ENCODE data around the gene BABAM2.
"Not testable (repeated sequence)": the region's sequence is repeated elsewhere in the genome, so short reads cannot be mapped to it uniquely, and the experiment has no call there.

BABAM2 gene

DNA sequence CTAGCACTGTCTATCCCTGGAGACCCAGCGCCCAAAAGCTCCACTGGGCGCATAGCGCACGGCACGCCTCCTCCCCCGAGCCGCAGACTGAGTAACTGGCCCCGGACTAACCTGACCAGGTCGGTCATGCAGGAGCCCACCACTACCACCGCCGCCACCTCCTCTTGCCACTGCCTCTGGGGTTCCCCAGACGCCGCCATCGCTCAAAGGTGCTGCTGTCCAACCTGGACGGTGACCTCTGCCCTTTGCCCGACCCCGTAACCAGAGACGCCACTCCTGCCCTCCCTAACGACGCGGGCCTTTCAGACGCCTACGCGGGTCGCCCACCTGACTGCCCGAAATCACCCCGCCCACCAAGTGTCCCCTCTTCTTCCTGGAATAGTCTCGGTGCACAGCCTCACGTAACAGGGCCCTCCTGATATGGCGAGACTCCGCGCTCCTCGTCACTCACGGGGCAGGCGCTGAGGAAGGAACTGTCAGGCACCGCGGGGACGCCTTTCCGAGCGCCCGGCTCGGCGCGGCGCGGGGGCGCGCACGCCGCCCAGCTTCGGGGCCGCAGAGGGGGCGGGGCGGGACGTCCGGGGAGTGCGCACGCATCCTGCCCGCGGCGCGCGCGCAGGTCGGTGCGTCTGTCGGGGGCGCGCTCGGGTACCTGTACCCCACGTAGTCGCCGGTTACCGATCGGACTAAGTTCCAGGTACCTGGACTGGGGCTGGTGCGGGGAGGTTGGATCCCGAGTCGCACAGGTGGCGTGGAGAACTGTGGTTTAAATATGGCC lies at the start of gene BABAM2, which contains the start of gene RBKS:
BABAM2 (plus strand) TSS at position 584 of the 778 bp plus-strand sequence. CDS start 3,828 bp downstream, outside the sequence.
RBKS (minus strand) TSS at position 242 of the 778 bp plus-strand sequence; CDS start at position 200, 42 bp downstream.
- DNase-seq = peak; percentile 90

DNA sequence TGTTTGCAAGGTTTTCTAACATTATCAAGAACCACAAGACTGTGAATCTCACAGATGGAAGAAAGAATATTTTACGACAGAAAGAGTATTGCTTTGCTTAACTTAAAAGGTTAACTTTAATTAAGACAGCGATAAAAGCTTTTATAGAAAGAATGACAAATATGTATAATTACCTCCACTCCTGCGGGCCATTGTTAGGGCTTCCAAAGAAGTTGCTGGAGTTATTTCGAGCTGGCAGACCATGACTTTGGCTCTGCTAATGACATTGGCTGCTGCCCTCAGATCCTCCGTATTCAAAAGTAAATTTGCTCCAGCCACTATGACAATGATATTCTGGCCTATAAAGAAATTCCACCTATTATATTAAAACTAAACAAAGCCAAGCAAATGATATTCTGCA lies 47.6 kb upstream of the BABAM2 start:
- no peak for DNase-seq

DNA sequence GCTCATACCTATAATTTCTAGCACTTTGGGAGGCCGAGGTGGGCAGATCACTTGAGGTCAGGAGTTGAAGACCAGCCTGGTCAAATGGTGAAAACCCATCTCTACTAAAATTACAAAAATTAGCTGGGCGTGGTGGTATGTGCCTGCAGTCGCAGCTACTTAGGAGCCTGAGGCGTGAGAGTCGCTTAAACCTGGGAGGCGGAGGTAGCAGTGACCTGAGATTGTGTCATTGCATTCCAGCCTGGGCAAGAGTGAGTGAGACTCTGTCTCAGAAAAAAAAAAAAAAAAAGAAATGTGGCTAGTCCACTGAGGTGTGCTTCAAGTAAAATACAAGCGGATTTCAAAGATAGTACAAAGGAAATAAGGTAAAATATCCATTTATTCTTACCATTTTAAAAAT lies 46.5 kb upstream of the BABAM2 start:
- DNase-seq = no peak

DNA sequence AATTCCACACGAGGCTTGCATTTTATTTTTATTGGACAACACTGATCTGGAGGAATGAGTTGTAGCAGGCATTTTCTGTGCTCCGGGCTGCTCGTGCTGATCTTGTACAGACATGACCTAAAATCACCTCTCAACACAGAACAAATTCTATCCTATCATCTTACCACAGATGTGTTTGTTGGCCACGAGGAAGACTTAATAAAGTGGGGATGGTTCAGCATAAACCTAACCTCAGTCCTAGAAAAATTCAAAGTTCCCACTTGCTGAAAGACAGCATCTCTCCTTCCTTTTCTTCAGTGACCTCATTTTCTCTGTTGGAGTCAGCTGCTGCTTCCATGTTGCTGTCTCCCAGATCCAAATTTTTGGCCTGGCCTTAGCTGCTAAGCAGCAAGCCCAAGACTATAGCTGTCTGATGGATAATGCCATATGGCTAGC lies 45.7 kb upstream of the BABAM2 start:
- DNase-seq = no peak

DNA sequence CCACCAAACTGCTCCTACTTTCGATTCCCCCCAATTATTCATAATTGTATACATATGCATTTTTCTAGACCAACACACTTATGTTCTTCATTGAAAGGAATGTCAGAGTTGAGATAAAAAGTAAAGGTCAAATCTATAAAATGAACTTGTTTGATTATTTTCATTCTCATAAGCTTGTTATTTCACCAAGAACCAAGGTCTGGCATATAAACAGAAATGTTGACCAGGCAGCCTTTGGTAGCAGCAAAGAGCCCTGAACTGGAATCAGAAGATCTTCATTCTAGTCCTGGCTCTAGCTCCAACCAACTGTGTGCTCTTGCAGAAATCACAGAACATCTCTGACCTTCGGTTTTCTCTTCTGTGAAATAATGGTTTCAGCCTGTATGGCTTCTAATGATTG lies 43.2 kb upstream of the BABAM2 start:
- no peak for DNase-seq

DNA sequence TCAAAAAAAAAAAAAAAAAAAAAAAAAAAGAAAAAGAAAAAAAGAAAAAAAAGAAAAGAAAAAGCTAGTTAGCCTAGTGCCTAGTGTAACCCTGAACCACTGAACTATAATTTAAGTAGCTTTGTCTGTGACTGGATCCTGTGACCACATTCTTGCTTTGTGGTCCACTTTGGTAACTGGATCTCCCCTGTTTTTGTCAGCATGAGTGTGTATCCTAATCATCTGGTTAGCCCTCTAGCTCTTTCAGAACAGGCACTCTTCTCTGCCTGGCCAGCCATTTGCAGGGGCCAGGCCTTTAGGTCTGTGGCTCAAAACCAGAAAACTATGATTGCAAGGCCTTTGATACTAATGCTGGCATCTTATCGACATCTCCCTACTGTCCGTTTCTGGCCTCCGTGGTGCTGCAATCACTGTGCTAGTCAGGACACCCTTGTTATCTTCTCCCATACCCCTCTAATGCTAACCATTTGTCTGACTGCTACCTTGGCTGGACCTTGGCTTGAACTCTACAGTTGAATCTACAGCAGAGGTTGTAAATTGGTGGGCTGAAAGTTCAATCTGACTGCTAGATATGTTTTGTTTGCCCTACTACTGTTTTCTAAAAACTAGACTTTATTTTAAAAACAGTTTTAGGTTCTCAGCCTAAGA lies 40.8 kb upstream of the BABAM2 start:
- no peak for DNase-seq

DNA sequence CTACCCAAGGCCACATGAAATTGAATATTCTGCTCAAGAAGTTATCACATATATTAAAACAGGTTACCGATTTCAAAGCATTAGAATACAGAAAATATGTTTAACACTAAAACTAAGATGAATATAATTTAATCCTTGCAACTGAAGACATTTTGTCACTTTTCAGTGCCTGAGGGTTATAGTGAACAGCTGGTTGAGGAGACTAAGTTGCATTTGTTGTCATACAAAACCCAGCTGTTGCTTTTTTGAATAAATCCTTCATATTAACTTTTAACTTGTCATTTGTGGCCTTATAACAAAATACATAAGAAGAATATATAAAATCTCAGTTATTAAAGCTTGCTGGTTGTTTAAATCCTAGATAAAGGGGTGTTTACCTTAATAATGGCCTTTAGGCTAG lies 37.8 kb upstream of the BABAM2 start:
- DNase-seq = no peak

DNA sequence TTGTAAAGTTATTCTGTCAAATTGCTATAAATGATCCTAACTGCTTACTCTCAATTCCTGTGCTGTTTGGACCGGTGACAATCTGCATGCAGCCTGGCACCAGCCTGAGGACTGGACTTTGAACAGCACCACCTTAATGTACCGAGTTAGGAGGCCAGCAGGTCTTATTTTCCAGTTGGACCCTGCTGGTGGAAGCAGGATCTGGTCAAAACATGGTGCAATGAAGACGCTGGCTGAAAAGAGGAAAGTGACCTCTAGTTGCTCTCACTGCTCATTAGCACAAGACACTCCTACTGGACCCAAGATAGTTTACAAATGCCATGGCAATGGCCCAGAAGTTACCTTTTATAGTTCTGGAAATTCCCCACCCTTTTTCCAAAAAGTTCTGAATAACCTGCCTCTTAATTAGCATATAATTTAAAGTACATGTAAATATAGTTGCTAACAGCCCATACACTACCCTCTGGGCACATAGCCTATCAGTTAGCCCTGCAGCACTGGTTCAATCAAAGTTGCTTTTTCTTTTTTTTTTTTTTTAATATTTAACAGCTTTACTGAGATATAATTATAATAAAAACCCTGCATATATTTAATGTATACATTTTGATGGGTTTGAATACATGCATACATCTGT lies 36.2 kb upstream of the BABAM2 start:
- no peak for DNase-seq

DNA sequence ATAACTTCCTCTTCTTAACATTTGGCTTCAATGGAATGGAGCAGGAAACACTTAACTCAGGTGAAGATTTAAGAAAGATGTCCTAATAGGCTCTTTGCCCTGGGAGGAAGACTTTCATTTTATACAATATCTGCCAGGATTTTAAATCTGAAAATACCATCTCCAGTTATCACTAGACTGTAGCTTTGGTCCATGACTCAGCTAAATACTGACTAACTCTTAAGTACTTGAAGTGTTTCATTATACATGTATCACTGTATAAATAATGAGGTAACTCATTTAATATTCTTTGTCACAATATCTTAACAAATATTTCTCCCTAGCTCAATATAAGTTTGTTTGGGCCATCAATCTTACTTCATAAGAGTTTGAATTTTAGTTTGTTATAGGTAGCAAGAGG lies 35.1 kb upstream of the BABAM2 start:
- DNase-seq = no peak

DNA sequence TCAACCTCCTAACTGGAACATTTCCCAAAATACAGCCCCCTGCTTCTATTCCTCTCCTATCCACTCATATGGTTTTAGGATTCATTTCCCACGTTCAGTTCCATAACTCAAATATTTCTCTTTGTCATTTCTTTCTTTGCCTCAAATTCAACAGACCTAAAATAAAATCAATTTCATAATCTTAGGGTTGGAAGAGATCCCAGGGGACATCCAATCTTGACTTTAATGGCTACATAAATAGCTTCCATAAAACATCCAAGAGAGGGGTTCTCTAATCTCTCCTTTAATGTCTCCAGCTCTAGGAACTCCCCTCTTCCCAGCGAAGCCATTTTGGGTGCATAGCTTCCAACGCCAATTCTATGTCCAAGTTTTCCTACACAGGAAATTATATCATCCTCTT lies 34.1 kb upstream of the BABAM2 start:
- no peak for DNase-seq

DNA sequence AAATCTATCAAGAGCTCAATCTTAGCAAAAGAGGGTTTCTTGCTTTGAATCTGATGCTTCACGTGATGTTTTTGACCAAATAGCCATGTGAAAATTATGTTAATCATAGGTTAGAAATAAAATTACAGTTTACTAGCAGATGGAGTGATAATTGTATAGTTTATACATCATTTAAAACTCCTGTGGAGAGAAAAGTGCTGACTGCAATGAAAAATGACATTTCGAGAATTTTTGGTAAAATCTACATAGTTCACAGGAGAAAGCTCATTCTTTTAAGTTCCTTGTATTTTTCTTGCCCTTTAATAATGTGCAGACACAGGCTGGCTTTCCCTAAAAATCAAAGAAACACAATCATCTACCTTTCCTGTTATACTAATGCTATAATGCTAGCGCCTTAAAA lies 33.6 kb upstream of the BABAM2 start:
- no peak for DNase-seq

DNA sequence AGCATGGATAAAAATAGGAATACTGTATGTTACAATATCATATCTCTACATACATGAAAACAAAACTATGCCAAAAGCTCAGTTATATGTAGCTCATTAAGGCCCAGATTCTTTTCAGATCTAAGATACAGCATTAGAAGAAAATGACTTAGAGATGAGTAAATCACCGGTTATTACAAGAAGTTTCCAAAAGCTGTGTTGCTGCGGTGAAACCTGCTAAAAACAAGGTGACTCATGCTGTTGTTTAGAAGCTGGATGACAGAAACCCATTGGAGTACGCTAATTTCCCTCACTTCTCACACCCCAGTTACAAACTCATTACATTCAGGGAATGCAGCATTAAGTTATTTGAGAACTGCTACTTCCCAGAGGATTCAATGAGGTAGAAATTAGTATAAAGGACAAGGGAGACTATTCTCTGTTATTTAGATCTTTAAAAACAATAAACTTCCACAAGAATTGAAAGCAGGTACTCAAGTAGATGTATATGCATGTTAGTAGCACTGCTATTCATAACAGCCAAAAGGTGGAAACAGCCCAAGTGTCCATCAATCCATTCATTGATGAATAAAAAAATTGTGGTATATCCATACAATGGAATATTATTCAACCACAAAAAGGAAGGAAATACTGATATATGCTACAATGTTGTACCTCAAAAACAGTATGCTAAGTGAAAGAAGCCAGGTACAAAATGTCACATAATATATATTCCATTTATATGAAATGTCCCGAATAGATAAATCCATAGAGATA lies 32.9 kb upstream of the BABAM2 start:
- DNase-seq = no peak

DNA sequence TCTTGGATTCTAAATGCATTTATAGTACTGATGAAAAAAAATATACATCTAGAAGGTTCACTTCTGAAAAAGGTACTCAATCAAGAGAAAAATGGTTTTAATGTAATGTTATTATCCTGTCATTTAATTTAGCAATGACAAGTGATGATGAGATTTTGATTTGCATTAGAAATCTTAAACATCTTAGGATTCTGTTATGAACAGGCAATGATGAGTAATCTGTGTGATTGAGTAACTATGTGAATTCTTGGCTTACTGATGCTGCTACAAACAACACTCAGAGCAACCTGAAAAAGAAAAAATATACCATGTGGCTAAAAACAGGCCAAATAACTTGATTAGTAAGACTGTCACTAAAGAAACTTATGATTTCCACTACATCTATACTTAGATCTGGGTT lies 30.4 kb upstream of the BABAM2 start:
- no peak for DNase-seq

DNA sequence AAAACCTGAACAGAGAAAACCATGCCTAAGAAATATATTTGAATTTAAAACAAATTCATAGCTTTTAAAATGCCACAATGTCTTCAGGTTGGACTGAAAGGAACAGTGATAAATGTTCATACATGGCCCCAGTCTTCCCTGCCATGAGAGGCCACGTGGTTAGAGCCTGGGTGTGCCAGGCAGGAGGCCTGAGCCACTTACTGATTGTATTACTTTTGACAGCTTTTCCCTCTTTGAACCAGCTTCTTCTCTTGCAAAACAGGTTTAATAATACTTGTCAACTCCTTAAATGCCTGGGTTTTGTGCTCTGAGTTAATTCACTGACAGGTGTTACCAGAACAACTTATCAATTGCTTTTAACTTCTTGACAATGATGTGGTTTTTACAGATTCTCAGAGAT lies 27.4 kb upstream of the BABAM2 start:
- DNase-seq = no peak

DNA sequence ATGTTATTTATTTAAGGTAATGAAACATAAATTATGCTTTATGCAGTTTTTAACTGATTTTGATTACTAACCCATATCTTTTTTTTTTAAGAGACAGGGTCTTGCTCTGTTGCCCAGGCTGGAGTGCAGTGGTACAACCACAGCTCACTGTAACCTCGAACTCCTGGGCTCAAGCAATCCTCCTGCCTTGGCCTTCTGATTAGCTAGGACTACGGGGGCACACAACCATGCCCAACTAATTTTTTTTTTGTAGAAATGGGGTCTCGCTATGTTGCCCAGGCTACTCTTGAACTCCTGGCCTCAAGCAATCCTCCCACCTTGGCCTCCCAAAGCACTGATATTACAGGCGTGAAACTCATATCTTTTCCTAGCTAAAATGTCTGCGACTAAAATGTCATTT lies 26.6 kb upstream of the BABAM2 start:
- not testable (repeated sequence) for DNase-seq

DNA sequence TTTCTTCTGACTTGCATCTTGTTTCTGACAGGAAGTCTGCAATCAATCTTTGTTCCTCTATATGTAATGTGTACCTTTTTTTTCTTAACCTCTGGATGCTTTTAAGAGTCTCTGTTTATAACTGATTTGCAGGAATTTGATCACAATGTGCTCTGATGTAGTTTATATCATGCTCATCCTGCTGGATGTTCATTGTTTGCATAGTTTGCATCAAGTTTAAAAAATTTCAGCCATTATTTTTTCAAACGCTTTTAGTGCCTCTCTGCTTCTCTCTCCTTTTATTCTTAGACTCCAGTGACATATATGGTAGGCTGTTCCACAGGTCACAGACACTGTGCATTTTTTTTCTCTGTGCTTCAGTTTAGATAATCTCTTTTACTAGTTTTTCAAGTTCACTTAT lies 24.3 kb upstream of the BABAM2 start:
- DNase-seq = no peak

DNA sequence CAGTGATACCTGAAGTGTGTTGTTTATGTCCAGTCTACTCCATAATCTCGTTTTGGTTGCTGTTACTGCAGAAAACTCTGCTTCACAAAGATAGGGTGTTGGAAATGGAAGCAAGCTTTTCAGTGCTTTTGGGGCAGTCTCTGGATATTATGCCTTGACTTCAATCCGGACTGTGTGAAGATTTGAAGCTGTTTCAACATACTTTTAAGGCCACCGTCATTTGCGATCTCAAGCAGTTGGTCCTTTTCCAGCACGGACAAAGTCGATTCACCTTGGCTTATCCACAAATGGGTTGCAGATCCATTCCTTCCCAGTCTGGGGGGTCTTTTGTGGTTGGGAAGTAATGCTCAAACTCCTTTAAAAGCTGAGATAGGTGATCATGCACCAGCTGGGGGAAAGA lies 20.8 kb upstream of the BABAM2 start:
- no peak for DNase-seq

DNA sequence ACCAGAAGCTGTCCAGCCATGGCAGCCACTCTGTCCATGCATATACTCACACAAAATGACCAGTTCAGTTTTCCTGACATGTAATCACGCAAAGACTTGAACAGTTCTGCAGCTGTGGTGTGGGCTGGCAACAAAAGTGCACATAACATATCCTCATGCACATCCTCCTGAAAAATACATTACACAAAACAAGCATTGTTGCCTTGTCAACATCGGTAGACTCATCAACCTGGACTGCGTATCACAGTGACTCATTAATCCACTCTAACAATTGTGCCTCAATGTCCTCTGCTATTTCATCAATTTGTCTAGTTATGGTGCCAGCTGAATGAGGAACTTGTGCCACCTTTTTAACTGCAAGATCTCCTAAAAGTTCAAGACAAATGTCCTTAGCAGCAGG lies 19.8 kb upstream of the BABAM2 start:
- no peak for DNase-seq

DNA sequence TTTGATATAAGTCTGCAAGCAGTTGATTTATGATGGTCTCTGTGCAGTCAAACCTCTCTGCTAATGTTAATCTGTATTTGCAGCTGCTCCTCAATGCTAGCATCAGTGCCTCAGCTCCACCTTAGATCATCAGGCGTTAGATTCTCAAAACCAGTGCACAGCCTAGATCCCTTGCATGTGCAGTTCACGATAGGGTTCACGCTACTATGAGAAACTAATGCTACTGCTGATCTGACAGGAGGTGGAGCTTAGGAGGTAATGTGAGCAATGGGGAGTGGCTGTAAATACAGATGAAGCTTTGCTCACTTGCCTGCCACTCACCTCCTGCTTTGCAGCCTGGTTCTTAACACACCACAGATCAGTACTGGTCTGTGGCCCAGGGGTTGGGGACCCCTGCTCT lies 18.7 kb upstream of the BABAM2 start:
- DNase-seq = no peak

DNA sequence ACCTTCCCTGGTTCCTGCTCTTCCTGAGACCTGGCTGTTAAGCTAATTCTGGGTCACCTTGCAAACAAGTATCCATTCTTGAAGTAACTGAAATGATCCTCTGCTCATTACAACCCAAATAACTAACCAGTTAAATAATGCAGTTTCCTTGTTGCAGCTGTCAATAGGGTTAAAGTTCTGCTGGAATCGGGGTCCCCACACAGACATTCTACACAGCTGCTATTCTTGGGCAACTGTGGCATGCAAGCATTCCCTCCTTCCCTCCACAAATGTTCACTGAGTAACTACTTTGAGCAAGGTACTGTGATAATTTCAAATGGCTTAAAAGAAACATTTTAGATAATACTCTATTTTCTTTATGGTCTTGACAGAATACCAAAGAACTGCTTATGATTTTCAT lies 17.4 kb upstream of the BABAM2 start:
- no peak for DNase-seq

DNA sequence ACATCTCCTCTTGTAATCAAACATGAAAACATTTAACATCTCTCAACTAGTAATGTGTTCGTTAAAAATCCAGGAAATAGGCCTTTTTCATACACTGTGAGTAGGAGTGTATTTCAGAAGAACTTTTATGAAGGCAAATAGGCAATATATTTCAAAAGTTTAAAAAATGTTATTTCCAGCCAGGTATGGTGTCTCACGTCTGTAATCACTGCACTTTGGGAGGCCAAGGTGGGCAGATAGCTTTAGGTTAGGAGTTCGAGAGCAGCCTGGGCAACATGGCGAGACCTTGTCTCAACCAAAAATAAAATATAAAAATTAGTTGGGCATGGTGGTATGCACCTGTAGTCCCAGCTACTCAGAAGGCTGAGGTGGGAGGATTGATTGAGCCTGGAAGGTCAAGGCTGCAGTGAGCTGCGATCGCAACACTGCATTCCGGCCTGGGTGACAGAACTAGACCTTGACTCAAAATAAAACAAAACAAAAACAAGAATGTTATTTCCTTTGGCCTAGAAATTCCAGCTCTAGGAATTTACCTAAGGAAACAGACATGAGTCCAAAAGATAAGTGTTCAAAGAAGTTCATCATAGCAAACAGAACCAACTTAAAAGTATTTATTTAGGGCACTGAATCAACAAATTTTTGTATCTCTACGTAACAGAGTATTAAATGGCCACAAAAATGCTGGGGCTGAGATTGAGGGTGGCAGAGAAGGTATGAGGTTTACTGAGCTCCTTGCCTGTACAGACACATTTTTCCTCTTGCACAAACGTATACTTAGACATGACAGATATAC lies 15.2 kb upstream of the BABAM2 start:
- DNase-seq = no peak

DNA sequence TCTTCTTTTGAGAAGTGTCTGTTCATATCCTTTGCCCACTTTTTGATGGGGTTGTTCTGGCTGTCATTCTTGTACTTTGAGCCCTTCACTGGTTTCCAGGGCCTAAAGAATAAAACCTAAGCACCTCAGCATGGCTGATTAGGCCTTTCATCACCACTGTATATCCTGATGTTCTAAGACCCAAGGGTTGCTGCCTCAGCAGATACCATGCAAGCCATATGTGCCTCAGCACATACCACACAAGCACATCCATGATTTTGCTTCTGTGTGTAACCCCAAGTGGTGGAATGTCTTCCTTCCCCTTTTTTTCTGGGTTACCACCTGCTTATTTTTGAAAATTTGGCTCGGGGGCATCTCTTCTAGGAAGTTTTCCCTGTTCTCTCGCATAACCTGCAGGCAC lies 11.7 kb upstream of the BABAM2 start:
- DNase-seq = no peak

All from GDM1 (cell line).